ENCODE data around the gene MED25. TPM values are rescaled to one million over a fixed set of nuclear protein-coding genes. Genes with fewer than 3 reads are reported as not detected.

MED25 gene
- total RNA-seq, 4 donors from 2014 or later, result 29.7 to 57.7 (median 41.8) TPM

DNA sequence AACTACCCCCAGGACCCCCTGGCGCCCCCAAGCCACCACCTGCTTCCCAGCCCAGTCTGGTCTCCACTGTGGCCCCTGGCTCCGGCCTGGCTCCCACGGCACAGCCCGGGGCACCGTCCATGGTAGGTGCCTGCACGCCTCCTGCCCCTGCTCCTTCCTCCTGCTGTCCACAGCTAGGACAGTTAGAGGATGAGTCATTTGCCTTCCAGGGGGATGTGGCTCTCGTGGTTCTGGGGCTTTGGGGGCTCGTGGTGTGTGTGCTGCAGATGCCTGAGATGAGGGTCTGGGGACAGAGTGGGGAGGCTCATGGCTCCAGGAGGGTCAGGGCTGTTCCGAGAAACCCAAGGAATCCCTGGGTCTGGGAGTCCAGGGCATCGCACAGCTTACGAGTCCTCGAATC is 12.7 kb downstream of the MED25 start:
- Histone ChIP-seq H3K36me3 (peaks cover 0 to 74% (median 0%) of the 10 kb centered on the region in 3 donors), H3K4me1 (no peaks in the 10 kb centered on the region), H3K4me3 (no peak overlapping the region), H3K27ac (no peak overlapping the region), H3K9me3 (no peaks in the 10 kb centered on the region), H3K27me3 (no peaks in the 10 kb centered on the region)
- TF ChIP-seq POLR2A (IDR thresholded peaks at IDR 0.05), result no peak
- TF ChIP-seq, protein P1, sequence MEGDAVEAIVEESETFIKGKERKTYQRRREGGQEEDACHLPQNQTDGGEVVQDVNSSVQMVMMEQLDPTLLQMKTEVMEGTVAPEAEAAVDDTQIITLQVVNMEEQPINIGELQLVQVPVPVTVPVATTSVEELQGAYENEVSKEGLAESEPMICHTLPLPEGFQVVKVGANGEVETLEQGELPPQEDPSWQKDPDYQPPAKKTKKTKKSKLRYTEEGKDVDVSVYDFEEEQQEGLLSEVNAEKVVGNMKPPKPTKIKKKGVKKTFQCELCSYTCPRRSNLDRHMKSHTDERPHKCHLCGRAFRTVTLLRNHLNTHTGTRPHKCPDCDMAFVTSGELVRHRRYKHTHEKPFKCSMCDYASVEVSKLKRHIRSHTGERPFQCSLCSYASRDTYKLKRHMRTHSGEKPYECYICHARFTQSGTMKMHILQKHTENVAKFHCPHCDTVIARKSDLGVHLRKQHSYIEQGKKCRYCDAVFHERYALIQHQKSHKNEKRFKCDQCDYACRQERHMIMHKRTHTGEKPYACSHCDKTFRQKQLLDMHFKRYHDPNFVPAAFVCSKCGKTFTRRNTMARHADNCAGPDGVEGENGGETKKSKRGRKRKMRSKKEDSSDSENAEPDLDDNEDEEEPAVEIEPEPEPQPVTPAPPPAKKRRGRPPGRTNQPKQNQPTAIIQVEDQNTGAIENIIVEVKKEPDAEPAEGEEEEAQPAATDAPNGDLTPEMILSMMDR (IDR thresholded peaks at IDR 0.05), result no peak
- DNase-seq, result no peak

DNA sequence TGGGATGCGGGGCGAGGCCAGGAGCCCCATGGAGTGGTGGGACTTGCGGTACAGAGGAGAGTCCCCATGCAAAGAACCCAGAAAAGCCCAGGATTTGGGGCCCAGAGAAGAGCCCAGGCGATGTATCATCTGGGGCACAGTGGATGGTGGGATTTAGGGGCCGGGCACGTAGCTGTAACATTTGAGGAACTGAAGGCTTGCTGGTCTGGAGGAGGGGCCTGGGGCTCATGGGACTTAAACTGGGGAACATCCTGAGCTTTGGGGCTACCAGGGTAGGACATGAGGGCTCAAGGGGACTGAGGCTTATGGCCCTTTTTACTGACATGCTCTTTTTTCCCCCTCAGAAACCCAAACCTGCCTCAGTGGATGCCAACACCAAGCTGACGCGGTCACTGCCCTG is 13.5 kb downstream of the MED25 start:
- no peak for DNase-seq
- Histone ChIP-seq H3K9me3 (no peaks in the 10 kb centered on the region), H3K4me3 (no peak overlapping the region), H3K27ac (no peak overlapping the region), H3K27me3 (no peaks in the 10 kb centered on the region), H3K36me3 (peaks cover 0 to 82% (median 0%) of the 10 kb centered on the region in 3 donors), H3K4me1 (no peaks in the 10 kb centered on the region)
- TF ChIP-seq, protein P1 (IDR thresholded peaks at IDR 0.05), result no peak
- no peak for TF ChIP-seq POLR2A (IDR thresholded peaks at IDR 0.05)

DNA sequence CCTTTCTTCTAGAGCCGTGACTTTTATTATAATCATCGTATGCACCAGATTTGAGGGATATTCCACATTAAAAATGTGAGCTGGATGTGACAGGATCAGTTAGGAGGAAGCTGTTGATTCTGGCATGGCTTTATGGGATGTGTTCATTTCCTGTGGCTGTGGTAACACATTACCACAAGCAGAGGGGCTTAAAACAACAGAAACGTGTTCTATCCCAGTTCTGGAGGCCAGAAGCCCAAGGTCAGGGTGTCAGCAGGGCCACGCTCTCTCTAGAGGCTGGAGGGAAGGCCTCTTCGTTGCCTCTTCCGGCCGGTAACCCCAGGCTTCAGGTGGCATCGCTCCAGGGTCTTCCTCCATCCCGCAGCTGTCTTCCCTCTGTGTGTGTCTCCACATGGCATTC is 14.5 kb downstream of the MED25 start:
- H3K27me3 ChIP-seq, result no peaks in the 10 kb centered on the region
- H3K4me3 ChIP-seq, result no peak overlapping the region
- no peaks in the 10 kb centered on the region for H3K4me1 ChIP-seq
- TF ChIP-seq, protein P1 (IDR thresholded peaks at IDR 0.05), result no peak
- TF ChIP-seq POLR2A (IDR thresholded peaks at IDR 0.05), result no peak
- H3K36me3 ChIP-seq, result peaks cover 0 to 92% (median 0%) of the 10 kb centered on the region in 3 donors
- H3K9me3 ChIP-seq, result no peaks in the 10 kb centered on the region
- DNase-seq, result no peak
- no peak overlapping the region for H3K27ac ChIP-seq

DNA sequence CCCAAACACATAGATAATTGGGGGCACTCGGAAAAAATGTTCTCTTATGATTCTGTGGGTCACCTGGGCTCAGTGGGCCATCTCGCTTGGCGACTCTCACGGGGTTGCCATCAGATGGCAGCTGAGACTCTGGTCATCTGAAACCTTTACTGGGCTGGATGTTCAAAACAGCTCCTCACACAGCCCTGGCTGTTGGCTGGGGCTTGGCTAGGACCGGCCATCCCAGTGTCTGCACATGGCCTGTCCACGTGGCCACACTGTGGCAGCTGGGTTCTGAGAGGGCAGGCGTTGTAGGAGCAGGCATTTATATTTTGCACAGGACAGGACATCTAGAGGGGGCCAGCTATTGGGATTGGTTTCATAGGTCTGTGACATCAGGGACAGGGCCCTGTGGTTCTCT is 15.5 kb downstream of the MED25 start:
- no peaks in the 10 kb centered on the region for H3K9me3 ChIP-seq
- H3K27me3 ChIP-seq, result no peaks in the 10 kb centered on the region
- no peak for DNase-seq
- no peak overlapping the region for H3K27ac ChIP-seq
- TF ChIP-seq, protein P1 (IDR thresholded peaks at IDR 0.05), result no peak
- TF ChIP-seq POLR2A (IDR thresholded peaks at IDR 0.05), result no peak
- peaks cover 0 to 98% (median 0%) of the 10 kb centered on the region in 3 donors for H3K36me3 ChIP-seq
- no peak overlapping the region for H3K4me3 ChIP-seq
- no peaks in the 10 kb centered on the region for H3K4me1 ChIP-seq

DNA sequence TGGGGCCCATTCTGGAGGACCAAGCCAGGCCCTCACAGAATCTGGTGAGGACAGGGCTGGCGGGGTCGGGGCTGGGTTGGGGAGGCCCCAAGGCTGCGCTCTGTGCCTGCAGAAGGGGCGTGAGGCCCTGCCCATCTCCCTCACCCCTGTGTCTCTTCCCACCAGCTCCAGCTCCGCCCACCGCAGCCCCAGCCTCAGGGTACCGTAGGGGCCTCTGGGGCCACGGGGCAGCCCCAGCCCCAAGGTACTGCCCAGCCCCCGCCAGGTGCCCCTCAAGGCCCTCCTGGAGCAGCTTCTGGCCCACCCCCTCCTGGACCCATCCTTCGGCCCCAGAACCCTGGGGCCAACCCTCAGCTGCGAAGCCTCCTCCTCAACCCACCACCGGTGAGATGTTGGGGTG is 17.5 kb downstream of the MED25 start:
- H3K36me3 ChIP-seq, result peaks cover 0 to 85% (median 0%) of the 10 kb centered on the region in 3 donors
- H3K4me1 ChIP-seq, result no peaks in the 10 kb centered on the region
- no peak overlapping the region for H3K4me3 ChIP-seq
- H3K27ac ChIP-seq, result no peak overlapping the region
- no peak for DNase-seq
- H3K27me3 ChIP-seq, result no peaks in the 10 kb centered on the region
- TF ChIP-seq POLR2A (IDR thresholded peaks at IDR 0.05), result no peak
- TF ChIP-seq, protein P1 (IDR thresholded peaks at IDR 0.05), result no peak
- H3K9me3 ChIP-seq, result no peaks in the 10 kb centered on the region

Measured in Peyer's patch (tissue), 4 donors.